OCI-M1 (cell line): ENCODE measurements around the gene INTS15.
"Not testable (repeated sequence)": the region's sequence is repeated elsewhere in the genome, so short reads cannot be mapped to it uniquely, and the experiment has no call there.

Source experiments
- DNase-seq: peaks from one replicate; lab custom pipeline; 2025; lab: John Stamatoyannopoulos, UW

INTS15 gene

DNA sequence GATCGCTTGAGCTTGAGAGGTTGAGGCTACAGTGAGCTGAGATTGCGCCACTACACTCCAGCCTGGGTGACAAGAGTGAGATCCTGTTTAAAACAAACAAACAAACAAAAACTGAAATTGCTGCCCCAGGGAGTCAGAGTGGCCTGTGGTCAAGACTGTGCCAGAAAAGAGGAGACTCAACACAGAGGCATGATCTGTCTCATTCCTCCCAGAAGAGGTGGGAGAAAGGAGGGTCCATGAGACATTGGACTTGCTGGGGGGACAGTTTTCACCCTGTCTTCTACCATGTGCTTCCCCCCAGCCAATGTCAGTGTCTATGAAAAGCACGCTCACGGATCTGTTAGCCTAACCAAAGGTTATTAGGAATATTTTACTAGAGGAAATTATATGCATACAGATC is 28.8 kb downstream of the INTS15 start:
- DNase-seq, result no peak

DNA sequence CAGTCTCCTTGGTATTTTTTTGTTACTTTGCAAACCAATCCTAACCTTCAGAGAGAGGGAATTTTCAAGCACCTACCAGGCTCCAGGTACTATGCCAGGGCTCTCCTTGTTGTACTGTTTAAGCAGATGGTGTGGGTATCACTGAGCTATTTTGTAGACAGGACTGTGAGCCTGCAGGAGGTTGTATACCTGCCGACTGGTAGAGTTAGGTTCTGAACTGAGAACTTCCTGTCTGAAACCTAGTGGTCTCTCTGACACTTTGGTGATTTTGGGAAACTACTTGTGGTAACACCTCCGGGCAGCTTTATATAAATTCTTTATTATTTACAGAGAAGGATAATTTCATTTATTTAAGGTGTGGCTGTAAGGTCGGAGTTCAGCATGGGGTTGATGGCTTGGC is 30.1 kb downstream of the INTS15 start:
- DNase-seq, result no peak

DNA sequence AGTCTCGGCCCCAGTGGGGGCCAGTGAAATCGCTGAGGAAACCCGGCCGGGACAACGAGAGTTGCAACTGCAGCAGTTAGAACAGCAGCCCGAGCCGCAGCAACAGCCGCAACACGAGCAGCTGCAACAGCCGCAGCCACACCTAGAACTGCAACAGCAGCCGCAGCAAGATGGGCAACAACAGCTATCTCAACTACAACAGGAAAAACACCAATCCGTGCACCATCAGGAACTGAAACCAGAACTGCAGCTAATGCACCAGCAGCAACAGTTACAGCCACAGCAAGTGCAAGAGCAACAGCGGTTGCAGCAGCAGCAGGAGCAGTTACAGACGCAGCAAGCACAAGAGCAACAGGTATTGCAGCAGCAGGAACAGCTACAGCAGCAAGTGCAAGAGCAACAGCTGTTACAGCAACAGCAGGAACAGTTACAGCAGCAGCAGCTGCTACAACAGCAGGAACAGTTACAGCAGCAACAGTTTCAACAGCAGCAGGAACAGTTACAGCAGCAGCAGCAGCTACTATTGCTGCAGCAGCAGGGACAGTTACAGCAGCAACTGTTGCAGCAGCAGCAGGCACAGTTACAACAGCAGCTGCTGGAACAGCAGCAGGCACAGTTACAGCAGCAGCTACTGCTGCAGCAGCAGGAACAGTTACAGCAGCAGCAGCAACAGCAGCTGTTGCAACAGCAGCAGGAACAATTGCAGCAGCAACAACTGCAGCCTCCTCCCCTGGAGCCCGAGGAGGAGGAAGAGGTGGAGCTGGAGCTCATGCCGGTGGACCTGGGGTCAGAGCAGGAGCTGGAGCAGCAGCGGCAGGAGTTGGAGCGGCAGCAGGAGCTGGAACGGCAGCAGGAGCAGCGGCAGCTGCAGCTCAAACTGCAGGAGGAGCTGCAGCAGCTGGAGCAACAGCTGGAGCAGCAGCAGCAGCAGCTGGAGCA is 31.6 kb downstream of the INTS15 start:
- DNase-seq, result no peak

DNA sequence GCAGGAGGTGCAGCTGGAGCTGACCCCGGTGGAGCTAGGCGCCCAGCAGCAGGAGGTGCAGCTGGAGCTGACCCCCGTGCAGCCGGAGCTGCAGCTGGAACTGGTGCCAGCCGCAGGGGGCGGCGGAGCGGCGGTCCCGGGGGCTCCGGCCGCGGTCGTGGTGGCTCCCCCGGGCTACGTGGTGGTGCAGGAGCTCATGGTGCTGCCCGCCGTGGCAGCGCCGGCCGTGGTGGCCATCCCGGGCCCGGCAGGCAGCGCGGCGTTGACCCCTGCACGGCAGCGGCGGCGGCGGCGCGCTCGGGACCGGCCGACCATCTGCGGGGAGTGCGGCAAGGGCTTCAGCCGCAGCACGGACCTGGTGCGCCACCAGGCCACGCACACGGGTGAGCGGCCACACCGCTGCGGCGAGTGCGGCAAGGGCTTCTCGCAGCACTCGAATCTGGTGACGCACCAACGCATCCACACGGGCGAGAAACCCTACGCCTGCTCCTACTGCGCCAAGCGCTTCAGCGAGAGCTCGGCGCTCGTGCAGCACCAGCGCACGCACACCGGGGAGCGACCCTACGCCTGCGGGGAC is 32.4 kb downstream of the INTS15 start:
- DNase-seq, result no peak

DNA sequence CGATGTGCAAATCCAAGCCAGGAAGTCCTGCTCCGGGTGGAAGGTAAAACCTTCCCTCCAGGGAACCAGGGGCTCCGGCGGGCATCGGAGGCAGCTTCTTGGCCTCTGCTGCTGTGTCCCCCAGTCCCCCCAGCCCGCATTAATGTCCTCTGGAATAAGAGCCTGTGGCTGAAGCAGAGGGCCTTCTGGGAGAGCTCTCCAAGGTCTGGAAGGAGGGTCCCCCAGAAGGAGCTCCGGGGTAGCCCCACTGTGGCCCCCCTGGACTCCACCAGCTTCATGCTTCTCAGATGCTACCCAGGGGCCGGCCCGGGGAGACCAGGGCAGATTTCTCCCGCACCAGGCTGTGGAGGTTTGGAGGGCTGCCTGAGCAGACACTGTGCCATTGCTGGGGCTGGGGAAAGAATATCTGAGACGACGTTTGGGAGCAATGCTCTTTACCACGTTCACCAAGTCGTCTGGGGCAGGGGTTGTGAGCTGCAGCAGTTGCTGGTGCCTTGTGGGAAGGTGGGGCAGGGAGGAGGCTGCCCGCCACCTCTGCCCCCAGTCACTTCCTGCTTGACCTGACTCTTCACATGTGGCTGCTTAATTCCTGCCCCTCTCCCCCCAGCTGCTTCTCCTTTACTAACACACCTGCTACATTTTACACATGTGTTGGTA is 33.9 kb downstream of the INTS15 start:
- DNase-seq, result no peak

DNA sequence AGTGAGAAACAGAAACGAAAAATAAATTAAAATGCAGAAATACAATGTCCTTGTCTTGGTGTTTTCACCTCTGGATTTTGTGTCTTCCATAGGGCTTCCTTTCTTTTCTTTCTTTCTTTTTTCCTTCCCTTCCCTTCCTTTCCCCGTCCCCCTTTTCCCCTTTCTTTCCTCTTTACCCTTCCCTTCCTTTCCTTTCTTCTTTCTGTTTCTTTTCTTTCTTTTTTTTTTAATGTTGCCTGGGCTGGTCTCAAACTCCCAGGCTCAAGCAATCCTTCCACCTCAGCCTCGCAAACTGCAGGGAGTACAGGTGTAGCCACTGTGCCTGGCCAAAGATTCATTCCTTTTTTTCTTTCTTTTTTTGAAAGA is 34.4 kb downstream of the INTS15 start:
- DNase-seq, result no peak

DNA sequence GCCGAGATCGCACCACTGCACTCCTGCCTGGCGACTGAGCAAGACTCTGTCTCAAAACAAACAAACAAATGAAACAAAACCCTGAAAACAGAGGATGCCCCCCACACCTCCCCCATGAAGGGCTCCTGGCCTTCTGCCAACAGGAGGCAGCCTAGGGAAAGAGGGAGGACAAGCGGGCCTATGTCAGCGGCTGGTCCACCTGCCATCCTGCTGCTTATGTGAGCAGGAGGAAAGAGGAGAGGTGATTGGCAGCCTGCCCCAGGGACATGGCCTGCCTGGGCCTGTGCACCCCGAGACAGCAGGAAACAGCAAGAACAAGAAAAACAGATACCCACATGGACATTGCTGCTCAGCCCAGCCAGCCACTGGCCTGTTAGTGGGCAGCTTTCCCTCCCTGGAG is 38.2 kb downstream of the INTS15 start:
- DNase-seq, result no peak

DNA sequence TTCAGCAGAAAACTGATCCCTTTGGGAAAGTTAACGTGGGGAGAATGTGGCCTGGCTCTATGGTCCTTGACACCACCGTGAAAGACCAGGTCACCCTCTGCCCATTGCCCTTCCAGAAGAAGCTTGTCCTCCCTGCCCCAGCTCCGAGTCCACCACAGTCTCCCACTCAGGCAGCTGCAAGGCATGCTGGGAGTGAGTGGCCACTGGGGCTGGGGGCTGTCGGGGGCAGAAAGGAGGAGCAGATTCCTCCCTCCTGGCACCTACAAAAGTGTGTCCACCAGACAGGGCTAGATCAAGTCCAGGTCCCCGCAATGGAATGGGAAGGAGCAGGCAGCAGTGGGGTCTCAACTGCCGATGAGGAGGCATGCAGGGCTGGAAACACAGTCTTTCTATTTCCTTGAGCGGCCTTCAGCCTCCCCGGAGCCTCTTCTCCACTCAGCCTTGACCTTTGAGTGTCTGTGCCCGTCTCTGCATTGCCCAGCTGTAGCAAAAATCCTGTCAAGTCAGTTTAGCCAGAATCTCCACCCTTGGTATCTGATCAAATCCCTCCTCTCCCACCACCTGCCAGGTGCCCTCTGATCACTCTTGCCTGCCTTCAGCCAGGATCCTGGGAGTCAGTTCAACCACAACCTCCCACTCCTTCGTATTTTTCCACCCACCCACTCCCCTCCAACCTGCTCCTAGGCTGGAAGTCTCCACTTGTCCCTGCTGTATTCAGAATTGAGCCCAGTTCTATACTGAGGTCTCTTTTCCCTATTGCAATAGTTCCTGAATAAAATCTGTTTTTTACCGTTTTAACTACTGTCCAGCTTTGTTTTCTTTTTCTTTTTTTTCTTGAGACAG is 40.4 kb downstream of the INTS15 start:
- DNase-seq, result no peak

DNA sequence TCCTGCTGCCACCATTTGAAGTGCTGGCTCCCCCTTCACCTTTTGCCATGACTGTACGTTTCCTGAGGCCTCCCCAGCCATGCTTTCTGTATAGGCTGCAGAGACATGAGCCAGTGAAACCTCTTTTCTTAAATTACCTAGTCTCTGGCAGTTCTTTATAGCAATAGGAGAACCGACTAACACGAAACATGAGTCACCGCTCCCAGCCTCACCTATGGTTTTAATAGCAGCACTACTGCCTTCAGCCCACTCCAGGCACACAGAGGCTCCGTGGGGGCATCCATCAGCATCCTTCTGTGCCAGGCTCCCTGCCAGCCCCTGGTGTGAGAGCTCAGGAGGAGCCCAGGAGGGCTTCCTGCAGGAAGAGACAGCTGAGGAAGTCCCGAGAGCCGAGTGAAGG is 41.8 kb downstream of the INTS15 start:
- no peak for DNase-seq

DNA sequence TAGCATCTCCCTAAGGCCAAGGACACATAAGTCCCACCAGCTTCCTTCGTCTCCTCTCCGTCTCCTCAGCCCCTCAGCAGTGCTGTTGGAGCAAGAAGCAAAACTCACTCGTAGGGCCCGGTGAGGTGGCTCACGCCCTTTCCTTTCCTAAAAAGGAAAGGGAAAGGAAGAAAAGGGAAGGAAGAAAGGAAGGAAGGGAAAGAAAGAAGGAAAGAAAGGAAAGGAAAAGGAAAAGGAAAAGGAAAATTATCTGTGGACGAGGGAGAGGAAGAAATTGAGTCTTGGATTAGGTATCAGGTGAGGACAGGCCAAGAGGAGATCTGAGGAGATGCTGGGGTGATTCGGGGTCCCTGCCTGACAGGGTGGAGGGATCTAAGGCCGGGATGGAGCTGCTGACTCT is 44.2 kb downstream of the INTS15 start:
- no peak for DNase-seq

DNA sequence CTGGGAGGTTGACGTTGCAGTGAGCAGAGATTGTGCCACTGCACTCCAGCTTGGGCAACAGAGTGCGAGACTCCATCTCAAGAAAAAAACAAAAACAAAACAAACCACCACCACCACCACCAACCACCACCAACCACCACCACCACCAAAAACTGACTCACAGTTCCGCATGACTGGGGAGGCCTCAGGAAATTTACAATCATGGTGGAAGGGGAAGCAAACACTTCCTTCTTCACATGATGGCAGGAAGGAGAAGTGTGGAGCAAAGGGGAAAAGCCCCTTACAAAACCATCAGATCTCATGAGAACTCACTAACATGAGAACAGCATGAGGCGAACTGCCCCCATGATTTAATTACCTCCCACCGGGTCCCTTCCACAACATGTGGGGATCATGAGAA is 45.1 kb downstream of the INTS15 start:
- DNase-seq, result not testable (repeated sequence)

DNA sequence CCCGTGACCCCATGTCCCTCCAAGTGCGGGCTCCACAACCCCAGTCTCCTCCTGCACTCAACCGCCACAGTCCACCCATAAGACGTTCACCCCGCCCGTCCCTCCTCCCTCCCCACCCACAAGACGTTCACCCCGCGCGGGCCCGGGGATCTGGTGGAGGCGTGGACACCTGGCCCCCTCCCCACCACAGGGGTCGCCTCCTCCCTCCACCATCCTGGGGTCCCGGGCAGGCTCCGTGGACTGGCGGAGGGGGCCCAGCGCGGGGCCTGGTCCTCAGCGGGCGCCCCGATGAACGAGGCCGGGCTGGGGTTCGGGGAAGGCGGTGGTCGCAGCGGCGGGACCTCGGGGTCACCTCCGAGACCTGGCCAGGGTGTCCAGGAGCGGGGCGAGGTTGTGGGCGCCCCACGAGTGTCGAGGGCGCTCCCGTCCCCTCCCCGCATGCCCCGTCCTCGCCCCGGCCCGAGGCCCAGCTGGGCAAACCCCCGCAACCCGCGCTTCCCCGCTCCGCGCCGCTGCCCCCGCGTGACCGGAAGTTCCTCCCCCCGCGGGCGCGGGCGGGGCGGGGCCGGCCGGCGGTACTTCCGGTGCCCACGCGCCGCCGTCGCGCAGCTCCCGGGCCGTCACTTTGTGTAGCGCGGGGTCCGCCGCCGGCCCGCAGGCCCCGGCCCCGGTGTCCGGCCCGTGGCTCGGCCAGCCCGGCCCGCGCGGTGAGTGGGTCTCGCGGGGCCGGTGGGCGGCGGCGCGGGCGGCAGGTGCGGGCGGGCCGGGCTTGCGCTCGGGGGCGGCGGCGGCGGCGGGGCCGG is 47.1 kb downstream of the INTS15 start, which contains the start of gene ZNF316:
TSS of gene ZNF316 (plus strand) at position 578 of the 803 bp plus-strand sequence. CDS start 5,092 bp downstream, outside the sequence.
- DNase-seq, result peak; percentile 49

DNA sequence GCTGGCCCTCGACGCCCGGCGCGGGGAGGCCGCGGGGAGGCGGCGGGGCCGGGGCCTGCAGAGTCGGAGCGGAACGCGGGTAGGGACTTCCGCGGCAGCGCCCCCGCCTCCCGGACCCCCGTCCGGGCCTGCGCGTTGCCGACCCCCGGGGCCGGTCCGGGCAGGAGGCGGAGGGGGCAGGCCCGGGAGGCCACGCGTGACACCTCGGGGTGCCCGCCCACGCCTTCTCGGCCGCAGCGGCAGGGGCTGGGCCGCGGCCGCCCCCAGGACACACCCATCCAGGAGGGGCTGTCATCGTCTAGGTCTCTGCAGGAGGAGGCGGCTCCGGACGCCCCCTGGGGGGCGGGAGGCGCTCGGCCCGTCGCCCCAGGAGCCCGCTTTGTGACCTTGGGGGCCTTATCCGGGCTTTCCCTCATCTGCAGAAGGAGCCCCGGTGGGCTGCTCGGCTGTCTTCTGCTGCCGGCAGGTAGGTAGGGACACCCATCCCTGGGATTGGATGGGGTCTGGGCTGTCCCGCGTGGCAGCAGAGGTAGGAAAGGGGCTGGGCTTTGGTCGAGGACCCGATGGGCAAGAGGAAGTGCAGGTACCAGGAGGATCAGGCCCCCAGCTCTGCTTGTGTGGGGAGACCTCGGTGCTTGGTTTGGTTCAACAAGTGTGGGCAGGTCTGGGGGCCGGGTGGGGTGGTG is 47.9 kb downstream of the INTS15 start:
- peak; percentile 52 for DNase-seq

DNA sequence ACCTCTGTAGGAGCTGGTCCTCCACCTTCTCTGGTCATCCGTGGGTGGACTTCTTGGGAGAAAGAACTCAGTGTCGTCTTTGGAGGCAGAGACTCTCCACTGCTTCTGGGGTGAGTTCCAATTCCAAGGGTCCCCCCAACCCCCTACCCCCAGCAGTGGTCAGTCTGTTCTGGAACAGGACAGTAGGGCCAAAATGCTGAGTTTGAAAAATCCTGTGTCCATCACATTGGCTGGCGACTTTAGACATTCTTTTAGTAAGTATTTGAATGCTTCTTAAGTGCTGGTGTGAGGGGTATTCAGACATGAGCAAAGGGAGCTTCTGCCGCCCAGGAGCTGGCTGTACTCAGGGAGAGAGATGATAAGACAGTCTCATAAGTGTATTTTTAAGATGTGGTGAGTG is 49.2 kb downstream of the INTS15 start:
- DNase-seq, result no peak

DNA sequence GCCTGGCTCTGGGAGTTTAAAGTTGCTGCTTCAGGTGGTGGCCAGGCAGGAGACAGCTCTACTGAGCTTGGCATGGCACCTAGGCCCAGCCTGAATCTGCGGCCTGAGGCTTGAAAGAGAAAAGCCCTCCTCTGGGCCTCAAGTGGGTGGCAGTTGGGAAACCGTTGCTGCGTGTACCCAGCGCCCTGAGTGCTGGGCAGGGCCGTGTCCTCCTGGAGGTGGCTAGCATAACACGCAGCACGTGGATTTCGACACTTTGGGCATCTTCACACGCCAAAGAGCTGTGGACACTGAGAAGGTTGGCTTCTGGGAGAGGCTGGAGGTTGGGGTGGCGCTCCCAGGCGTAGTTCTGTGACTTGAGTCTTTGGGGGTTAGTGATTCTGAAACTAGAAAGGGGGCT is 49.8 kb downstream of the INTS15 start:
- no peak for DNase-seq

DNA sequence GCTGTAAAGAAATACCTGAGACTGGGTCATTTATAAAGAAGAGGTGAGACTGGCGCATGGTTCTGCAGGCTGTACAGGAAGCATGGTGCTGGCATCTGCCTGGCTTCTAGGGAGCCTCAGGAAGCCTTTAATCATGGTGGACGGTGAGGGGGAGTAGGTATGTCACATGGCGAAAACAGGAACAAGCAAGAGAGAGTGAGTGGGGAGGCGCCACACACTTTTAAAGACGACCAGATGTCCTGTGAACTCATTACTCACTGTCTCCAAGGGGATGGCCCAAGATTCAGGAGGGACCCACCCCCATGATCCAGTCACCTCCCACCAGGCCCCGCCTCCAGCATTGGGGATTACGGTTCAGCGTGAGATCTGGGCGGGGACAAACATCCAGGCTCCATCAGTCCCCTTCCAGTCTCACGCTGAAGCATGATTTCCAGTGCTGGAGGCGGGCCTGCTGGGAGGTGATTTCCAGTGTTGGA is 50.5 kb downstream of the INTS15 start:
- DNase-seq, result peak; percentile 57

DNA sequence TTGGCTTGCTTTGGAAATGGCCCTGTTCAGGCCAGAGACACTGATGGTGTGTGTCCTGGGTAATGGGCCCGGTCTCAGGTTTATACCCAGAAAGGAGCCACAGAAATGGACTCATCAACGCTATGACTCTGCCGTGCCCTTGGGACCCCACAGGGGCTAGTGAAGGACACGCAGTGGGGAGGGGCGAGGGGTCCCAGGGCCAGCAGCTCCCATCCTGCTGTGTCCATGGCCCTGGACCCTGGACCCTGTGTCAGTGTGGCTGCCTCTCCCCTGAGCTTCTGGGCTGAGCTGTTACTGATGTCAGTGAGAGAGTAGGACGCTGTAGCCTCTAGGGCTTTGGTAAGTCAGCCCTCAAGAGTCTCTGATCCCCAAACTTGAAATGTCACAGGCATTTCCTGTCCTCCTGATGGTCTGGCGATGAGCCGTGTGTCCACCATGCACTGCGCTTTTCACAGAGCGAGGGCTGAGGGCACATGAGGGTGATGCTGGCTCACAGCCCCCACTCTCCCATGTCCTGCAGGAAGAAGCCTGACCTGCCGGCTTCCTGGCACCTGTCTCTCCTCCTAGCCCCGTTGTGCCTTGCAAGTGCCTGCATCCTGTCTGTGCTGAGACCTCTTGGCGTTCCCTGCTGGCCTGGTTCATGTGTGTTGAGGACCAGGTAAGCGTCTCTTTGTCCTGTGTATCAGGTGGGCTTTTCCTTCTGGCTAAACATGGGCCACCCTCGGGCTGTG is 51.6 kb downstream of the INTS15 start:
- no peak for DNase-seq

DNA sequence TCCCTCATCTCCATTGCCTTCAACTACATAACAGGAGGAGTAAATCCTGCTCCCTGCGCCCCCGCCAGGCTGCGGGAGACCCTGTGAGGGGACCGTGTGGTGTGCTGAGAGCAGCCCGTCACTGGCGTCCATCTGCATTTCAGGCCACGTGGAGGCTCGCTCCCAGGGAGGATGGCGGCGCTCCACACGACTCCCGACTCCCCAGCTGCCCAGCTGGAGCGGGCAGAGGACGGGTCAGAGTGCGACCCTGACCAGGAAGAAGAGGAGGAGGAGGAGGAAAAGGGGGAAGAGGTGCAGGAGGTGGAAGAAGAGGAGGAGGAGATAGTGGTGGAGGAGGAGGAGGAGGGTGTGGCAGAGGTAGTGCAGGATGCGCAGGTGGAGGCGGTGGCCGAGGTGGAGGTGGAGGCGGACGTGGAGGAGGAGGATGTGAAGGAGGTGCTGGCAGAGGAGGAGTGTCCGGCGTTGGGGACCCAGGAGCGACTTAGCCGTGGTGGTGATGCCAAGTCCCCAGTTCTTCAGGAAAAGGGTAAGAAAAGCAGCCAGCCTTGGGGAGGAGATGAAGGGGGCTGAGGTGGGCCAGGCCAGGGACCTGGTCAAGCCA is 52.5 kb downstream of the INTS15 start:
- DNase-seq, result no peak

DNA sequence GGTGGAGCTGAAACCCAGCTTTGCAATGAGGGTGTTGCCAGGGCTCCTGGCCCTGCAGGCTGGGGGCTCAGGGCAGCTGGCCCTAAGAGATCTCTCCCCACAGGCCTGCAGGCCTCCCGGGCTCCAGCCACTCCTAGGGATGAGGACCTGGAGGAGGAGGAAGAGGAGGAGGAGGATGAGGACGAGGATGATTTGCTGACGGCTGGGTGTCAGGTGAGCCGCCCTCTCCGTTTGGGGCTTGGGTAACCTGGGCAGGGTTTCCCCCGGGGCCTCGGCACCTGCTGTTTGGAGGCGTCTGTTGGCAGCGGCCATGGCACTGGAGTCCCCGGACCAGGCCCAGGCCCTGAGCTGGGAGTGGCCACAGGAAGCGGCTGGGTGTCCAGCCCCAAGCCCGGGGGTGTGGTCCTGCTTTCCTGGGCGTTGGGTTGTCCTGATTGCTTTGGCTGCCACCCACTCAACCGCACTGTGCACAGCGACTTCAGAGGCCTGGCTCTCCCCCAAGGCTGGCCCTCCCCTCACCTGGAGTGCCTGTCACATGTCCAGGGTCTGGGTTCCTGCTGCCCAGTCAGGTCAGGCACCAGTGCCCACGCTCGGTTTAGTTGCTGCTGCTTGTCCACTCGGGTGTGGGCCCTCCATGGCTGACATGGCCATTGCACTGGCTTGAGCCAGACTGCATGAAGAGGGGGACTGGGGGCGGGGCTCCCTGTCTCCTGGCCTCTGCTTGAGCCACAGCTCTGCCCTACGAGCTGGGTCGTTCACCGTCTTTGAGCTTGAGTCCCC is 53.2 kb downstream of the INTS15 start:
- DNase-seq, result no peak
